NCI-H2171 treated with DMSO at 0.1 percent for 48 hours (cell line): ENCODE results near the gene NMNAT2.
A peak's percentile ranks its signal among the peaks of the same experiment; 100 is the strongest.

Experiments
- DNase-seq: peaks from one replicate; lab custom pipeline; 2025; lab: John Stamatoyannopoulos, UW

NMNAT2 gene

DNA sequence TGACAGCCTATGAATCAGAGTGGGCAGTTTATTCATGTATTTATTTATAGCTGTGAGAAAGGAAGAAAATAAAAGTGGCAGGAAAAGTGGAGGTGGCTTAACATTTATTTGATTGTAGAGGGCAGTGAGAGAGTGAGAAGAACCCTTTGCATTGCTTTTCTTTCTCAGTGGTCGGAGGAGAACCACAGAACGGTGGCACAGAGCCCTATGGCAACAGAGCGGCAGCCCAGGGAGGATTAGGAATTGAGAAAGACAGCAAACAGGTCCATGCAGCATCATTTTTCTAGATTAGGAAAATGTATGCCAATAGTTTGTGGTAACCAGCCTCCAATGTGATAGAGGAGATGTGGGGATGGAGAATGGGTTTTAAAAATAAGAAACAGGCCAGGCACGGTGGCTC, 53.1 kb downstream of the NMNAT2 start:
- no peak for DNase-seq

DNA sequence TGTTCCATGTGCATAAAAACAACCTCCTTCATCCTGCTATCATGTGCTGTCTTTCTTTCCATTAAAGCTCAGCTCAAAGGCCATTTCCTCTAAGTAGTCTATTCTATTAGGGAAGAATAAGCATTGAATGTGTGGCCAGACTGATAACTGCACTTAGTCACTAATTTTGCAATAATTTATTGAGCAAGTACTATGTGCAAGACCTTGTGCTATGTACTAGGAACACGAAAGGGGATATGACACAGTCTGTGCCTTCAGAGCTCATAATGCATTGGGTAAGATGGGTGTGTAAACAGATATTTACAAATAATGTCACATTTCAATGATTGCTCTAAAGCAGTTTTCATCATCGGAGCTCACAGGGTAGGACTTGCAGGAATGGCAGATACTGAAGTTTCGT, 54.2 kb downstream of the NMNAT2 start:
- no peak for DNase-seq

- DNase-seq: peak; percentile 31
Observed at GRCh38 chr1:183361081-183361480, 57.1 kb downstream of the NMNAT2 start.

DNA sequence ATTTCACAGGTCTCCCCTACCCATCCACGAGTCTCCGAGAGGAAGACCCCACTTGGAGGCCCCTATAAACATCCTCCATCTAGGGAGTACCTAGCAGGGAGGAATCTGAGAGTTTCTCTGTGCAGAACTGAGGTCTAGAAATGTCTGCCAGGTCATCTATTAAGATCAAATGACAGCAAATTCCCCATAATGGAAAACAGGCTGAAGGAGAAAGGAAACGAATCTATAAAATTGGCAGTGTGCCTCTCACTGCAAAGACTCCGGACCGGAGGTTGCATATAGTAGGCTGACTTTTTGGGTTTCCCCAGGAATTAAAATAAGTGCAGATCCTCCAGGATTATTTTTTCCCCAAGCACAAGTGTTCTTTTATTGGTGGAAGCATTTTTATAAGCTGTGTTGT, 57.7 kb downstream of the NMNAT2 start:
- DNase-seq: no peak

DNA sequence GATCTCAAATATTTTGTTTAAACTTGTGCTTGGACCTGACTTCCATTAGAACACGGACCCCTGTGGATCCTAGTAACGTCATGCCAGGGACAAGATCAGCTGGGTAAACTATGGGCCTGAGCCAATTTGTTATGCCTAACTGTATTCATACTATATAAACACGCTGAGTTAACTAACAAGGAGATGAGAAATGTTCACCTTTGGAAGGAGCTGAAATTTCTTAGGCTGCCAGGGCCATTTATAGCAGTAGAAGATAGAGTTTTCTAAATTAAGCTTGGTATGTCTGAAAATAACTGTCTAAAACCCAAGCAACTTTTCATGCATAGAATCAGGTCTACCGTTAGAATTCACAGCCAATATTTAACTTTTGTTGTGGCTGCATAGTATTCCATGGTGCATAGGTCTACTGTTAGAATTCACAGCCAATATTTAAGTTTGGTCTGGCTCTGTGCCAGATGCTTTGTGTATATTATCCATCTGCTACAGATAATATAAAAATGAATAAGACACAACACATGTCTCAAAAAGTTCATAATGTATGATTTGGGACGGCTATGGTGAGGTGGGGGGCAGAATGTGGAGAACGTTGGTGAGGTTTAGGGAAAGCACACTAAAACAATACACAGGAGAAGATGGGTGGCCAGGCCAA, 61.5 kb downstream of the NMNAT2 start:
- no peak for DNase-seq

- no peak for DNase-seq
Observed at GRCh38 chr1:183355797-183356196, 62.4 kb downstream of the NMNAT2 start.

- DNase-seq: no peak
Observed at GRCh38 chr1:183355181-183355580, 63.0 kb downstream of the NMNAT2 start.

- DNase-seq: no peak
Observed at GRCh38 chr1:183353597-183353996, 64.6 kb downstream of the NMNAT2 start.

DNA sequence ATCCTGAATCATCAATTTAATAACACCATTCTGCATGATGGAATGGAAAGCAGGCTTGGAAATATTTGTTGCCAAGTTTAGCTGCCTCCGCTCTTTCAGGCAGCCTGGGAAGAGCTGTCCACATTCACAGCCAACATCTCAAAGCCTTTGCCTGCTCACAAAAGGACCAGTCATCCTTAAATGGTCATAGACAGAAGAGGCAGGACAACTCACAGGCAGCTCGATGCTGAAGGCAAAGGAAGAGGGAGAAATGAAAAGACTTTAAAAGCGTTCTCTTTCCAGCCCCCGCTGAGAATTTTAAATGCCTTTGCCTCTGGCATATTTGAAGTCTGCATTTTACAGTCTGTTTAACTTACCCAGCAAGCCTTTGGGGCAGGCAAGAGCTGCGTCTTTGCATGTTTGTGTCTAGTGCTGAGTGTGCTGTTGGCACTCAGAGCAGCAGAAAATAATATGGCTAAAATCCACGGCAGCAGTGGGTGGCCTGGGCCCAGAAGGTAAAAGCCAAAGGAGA, 68.9 kb downstream of the NMNAT2 start:
- no peak for DNase-seq

DNA sequence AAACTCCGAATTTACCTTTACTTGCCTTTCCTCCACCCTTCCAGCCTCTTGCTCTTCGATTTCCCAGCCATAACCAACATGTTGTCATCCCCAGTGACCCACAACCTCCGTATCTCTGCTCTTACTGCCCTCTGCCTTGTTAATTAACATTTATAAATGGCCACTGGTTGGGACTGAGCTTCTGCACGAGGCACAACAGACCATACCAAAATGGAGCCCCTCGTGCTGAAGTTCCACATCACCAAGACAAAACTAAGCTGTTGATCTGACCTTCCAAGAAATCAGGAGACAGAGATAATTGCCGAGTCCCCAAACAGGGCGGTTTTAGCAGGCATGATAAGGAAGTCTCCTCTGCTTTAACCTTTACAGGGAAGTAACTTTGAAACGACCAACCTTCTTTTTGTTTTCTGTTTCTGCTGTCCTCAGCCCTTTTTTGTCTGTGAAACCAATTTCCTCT, 71.9 kb downstream of the NMNAT2 start:
- no peak for DNase-seq

DNA sequence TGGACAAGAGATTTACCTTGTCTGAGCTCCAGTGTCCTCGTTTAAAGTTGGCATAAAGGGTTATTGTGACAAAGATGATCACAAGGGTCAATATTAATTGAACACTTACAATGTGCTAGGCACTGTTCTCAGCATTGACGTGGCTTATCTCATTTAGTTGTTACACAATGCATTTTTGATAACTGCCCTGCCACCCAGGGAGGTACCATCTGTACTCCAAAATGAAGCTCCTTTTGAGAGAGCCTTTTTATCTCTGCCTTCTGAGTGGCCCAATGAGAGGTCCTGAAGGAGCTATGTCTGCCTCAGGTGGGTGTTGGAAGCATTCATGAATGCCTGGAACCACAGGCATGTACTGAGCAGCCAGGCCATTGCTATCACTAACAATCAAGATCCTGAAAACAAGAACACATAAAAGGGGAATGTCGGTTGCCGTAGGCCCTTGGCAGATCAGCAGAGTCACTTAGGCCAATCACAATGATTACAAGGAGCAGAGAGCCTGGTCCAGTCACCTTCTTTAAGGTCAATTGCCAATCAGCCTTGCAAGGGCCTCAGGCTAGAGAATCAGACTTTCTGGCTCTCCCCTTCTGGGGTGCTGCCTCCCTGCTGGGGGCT, 78.5 kb downstream of the NMNAT2 start:
- DNase-seq: peak; percentile 47

DNA sequence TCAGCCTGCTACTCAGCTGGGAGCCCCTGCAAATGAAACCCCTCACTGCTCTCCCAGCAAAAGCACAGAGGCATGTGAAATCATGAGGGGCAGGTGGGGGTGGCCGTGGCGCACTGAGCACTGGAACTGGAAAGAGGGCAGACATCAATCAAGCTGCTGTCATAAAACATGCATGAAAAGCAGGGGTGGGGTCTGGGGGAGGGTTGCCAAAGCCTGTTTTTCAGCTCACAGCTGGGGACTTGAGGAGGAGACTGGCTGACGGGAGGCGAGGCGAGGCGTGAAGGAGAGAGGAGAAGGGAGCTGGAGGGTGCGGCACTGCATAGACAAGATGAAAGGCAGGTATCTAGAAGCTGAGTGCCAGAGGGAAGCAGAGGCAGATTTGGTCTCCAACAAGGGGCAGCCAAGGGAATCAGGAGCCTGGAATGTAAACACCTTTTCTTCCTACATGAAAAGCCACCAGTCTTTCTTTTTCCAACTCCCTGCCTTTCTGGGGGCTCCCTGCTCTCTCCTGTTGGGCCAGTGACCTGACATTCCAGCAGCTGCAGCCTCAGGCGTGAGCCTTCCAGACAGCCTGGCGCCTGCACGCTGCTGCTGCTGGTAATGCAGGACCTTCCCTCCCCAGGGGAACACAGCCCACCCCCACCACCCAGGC, 87.0 kb downstream of the NMNAT2 start:
- DNase-seq: peak; percentile 80

GRCh38 chr1:183330335-183330734, 87.8 kb downstream of the NMNAT2 start:
- peak; percentile 52 for DNase-seq

DNA sequence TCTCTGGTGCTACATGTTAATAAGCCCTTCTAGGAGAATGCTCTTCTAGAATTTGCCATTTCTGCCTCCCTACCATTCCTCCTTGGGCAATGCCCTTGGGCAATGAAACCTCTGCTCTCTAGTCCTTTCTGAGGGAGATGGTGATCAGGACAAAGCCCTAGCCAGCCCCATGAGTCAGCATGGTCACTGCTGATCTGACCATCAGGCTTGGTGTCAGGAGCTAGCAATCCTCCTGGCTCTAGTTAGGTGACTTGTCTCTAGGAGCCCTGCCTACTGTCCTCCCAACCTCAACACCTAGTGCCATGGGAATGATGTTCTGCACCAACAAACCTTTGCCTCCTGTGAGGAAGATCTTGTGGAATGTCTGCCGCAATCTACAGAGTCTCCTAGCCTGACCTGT, 89.8 kb downstream of the NMNAT2 start:
- DNase-seq: no peak

DNA sequence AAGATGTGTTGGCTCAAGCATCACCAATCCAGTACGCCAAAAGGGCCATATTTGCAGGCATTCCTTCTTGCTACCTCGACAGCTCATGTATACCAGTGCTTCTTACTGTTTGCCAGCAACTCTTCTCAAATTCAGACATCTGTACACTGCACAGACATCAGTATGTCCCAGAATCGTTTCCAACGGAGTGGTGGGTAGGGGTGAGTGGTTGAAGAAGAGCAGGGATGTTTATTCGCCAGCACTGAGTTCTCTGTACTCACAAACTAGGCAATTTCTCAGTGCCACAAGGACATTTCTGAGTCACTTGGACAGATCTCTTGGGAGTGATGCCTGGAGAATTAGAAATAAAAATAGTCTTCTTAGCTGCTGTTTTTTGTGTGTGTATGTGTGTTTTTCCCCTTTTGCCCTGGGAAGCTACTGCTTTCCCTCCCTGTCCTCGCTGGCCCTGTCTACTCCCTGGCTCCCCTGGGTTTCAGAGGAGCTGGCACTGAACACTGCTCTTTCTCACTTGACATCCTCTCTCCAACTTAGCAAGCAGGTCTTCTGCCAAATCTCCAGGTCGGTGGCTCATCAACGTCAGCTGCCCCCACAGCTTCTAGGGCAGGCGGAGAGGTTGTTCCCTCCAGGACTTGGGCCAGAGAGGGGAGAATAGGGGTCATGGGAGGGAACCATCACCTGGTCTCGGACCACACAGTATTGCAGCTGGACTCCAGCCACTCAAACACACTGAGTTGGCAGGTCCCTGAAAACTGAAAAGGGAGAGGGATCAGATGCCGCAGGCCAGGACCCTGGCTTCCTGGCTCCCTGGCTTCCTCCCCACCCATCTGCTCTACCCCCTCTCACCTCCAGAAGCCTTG, 90.5 kb downstream of the NMNAT2 start:
- no peak for DNase-seq

GRCh38 chr1:183323849-183324683, 94.1 kb downstream of the NMNAT2 start:
- DNase-seq: no peak

DNA sequence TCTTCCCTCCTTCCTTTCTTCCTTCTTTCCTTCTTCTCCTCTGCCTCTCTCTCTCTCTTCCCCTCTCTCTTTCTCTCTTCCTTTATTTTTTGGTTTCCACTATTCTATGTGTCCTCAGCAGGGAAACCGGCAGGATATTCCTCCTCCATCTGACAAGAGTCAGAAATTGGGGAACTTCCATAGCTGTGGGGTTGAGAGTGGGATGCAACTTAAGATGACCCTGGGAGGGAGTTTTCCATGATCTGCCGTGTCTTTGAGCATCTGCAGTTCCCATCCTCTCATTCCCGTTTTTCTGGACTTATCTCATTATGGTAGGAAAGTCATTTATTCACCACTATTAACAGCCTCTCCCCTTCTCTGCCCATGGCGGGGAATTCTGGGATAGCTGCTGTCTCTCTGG, 98.6 kb downstream of the NMNAT2 start:
- no peak for DNase-seq

GRCh38 chr1:183319051-183319450, 99.1 kb downstream of the NMNAT2 start:
- no peak for DNase-seq

DNA sequence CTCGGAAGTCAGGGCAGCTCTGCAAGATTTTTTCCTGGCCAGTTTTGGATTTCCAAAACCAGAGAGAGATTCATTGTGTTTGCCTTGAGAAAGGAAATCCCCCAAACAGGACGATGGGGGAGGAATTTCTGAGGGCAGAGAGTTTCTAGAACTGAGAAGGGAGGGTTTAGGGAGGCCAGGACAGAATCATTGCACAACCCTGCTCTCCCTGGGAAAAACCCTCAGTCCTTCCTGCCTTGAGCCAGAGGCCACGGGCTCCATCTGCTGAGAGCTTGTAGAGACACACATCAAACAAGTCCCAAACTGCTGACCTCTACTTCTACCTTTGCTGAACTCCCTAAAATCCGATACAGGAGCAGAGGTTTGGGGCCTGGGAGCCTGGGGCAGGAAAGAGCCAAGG, 99.7 kb downstream of the NMNAT2 start:
- no peak for DNase-seq

GRCh38 chr1:183315991-183316758, 102.0 kb downstream of the NMNAT2 start:
- DNase-seq: no peak

- no peak for DNase-seq
Observed at GRCh38 chr1:183313063-183313462, 105.1 kb downstream of the NMNAT2 start.
